Activated naive CD8-positive, alpha-beta T cell treated with anti-CD3 and anti-CD28 coated beads, Interleukin-2, amount 50 U/mL, for 24 hours (primary cell): ENCODE results near the gene CEACAM16.

Experiments
- ATAC-seq: fragments of 150-1000 bp; cut with Tn5 transposase; one replicate; pipeline ENCODE4 v1.10.0; 2021
- DNase-seq: peaks from one replicate; pipeline ENCODE4 v3.0.0; 2021
- H3K27ac Mint-ChIP-seq: one replicate; pipeline ENCODE4 v1.8.0; 2021; ENCODE audit warnings: mild to moderate bottlenecking, mixed read lengths
- H3K27me3 Mint-ChIP-seq: one replicate; pipeline ENCODE4 v1.8.0; 2021; ENCODE audit warnings: mixed read lengths
- H3K36me3 Mint-ChIP-seq: one replicate; pipeline ENCODE4 v1.8.0; 2021; ENCODE audit warnings: low read depth, mixed read lengths
- H3K4me1 Mint-ChIP-seq: one replicate; pipeline ENCODE4 v1.8.0; 2021; ENCODE audit warnings: mixed read lengths
- H3K4me3 Mint-ChIP-seq: one replicate; pipeline ENCODE4 v1.8.0; 2021; ENCODE audit warnings: mild to moderate bottlenecking, moderate library complexity, mixed read lengths
- H3K9me3 Mint-ChIP-seq: one replicate; pipeline ENCODE4 v1.8.0; 2021; ENCODE audit warnings: mixed read lengths

Gene CEACAM16

GRCh38 chr19:44685877-44686276 is 13.1 kb upstream of the CEACAM16 start:
- Mint-ChIP-seq H3K27ac (no peak overlapping the region), H3K27me3 (peaks cover 23% of the 10 kb centered on the region), H3K4me3 (no peak overlapping the region), H3K9me3 (no peaks in the 10 kb centered on the region), H3K36me3 (no peaks in the 10 kb centered on the region), H3K4me1 (peaks cover 33% of the 10 kb centered on the region)
- ATAC-seq (no peak), DNase-seq (no peak)

- Mint-ChIP-seq H3K36me3 (no peaks in the 10 kb centered on the region), H3K4me1 (peaks cover 40% of the 10 kb centered on the region), H3K4me3 (no peak overlapping the region), H3K27me3 (peaks cover 23% of the 10 kb centered on the region), H3K9me3 (no peaks in the 10 kb centered on the region), H3K27ac (no peak overlapping the region)
- no peak for DNase-seq
- ATAC-seq = no peak
Observed at GRCh38 chr19:44686896-44687295, 12.1 kb upstream of the CEACAM16 start.

- H3K9me3 Mint-ChIP-seq = no peaks in the 10 kb centered on the region
- H3K36me3 Mint-ChIP-seq = no peaks in the 10 kb centered on the region
- no peak overlapping the region for H3K4me3 Mint-ChIP-seq
- H3K27me3 Mint-ChIP-seq = peaks cover 23% of the 10 kb centered on the region
- no peak overlapping the region for H3K27ac Mint-ChIP-seq
- DNase-seq (no peak), ATAC-seq (no peak)
- peaks cover 50% of the 10 kb centered on the region for H3K4me1 Mint-ChIP-seq
Observed at GRCh38 chr19:44687888-44688287, 11.1 kb upstream of the CEACAM16 start.

DNA sequence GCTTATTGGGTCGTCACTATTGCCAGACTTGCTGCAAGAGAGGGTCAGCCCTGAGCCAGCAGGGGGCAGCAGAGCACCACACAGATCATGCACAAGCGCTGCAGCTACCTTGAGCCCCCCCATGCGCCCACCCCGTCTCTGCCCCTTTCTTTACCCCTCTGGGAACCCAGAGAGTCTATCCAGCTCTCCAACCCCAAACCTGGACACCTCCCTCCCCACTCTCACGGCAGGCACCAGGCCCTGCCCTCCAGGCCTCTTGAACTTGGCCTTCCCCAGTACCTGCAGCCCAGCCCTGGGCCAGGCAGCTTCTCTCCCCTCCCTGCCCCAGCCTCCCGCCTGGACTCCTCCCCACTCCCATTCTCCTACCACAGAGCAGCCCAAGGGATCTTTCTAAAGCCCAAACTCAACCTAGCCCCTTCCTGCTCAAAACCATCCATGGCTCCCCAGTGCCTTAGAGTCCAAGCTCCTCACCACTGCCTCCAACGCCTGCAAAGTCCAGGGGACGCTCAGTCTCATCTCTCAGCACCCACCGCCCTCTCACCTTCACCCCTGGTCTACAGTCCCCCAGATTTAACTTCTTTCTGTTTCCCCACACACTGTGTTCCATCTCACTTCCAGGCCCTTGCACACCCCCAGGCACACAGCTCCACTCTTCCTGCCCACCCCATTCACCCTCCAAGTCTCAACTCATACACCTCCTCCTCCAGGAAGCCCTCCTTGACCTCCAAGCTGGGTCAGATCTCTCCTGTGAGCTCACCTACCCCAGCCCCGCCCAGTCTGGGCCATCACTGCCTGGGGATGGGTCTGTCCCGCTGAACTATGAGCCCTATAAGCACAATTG is 9.4 kb upstream of the CEACAM16 start:
- Mint-ChIP-seq H3K27me3 (peaks cover 20% of the 10 kb centered on the region), H3K27ac (no peak overlapping the region), H3K9me3 (no peaks in the 10 kb centered on the region), H3K36me3 (no peaks in the 10 kb centered on the region), H3K4me1 (peaks cover 56% of the 10 kb centered on the region), H3K4me3 (no peak overlapping the region)
- peak; percentile 86 for DNase-seq
- peak; percentile 18 for ATAC-seq

GRCh38 chr19:44690131-44690440 is 8.9 kb upstream of the CEACAM16 start:
- DNase-seq (no peak), ATAC-seq (no peak)
- H3K27ac Mint-ChIP-seq = no peak overlapping the region
- peaks cover 51% of the 10 kb centered on the region for H3K4me1 Mint-ChIP-seq
- no peak overlapping the region for H3K4me3 Mint-ChIP-seq
- H3K36me3 Mint-ChIP-seq = no peaks in the 10 kb centered on the region
- no peaks in the 10 kb centered on the region for H3K9me3 Mint-ChIP-seq
- peaks cover 18% of the 10 kb centered on the region for H3K27me3 Mint-ChIP-seq

DNA sequence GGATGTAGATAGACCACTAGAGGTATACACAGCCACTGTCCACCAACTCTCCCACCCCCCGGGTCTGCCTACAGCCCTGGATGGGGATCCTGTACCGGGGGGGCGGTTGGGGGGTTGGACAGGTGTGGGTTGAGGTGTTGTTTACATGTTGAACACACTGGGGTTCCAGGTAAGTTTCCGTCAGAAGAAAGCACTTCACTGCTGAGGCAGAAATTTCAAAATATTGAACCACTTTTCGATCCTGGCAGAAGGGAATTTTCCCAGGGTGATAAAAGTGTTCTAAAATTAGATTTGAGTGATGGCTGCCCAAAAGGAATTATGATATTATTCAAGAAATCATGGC is 6.6 kb upstream of the CEACAM16 start:
- ATAC-seq = peak; percentile 21
- Mint-ChIP-seq H3K4me3 (peak overlapping the region; percentile 44), H3K36me3 (no peaks in the 10 kb centered on the region), H3K9me3 (no peaks in the 10 kb centered on the region), H3K27ac (peak overlapping the region; percentile 48), H3K4me1 (peaks cover 38% of the 10 kb centered on the region), H3K27me3 (peaks cover 16% of the 10 kb centered on the region)
- DNase-seq = no peak

DNA sequence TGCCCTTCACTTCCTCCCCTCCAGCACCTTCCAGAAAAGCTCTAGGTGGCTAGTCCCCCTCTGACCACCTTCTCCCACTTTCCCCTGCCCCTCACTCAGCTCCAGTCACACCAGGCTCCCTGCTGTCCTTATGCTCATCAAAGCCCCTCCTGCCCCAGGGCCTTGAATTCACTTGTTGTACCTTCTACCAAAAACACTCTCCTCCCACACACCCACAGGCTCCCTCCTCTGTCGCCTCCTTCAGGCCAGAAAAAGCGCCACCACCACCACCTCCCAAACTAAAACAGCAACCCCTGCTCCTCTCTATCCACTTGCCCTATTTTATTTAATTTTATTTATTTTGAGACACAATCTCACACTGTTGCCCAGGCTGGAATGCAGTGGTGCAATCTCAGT is 4.8 kb upstream of the CEACAM16 start:
- H3K9me3 Mint-ChIP-seq = no peaks in the 10 kb centered on the region
- peaks cover 7% of the 10 kb centered on the region for H3K27me3 Mint-ChIP-seq
- DNase-seq (peak; percentile 35), ATAC-seq (no peak)
- H3K36me3 Mint-ChIP-seq = no peaks in the 10 kb centered on the region
- H3K4me3 Mint-ChIP-seq = no peak overlapping the region
- H3K4me1 Mint-ChIP-seq = peaks cover 36% of the 10 kb centered on the region
- peak overlapping the region; percentile 3 for H3K27ac Mint-ChIP-seq

DNA sequence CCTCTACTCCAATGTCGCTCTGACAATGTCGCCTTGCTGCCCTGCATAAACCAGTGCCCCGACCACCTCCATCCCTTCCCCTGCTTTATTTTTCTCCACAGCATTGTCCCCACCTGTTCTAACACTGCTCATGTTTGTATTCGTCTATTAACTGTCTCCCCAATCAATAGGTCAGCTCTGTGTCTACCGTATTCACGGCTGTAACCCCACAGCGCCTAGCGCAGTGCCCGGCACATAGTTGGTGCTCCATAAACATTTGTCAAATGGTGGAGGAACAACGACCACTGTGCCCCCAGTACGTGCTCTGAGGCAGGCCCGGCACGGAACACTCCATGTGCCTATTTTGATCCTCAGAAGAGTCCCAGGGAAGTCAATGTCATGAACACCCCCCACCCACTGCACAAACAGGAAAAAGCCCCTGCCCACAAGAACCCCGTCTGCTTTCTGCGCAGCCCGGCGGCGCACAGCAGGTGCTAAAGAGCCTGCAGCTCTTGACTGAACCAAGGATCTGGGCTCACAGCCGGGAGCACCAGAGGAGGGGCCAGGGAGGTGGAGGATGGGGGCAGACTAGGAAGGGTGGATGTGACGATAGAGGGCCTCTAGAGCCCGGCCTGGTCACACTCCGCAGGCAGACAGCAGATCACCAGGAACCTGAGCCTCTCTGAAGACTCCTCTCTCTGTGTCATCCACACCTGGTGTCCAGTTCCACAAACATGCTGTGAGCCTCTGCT is 1.8 kb upstream of the CEACAM16 start:
- ATAC-seq = no peak
- H3K4me1 Mint-ChIP-seq = peaks cover 19% of the 10 kb centered on the region
- peaks cover 6% of the 10 kb centered on the region for H3K27me3 Mint-ChIP-seq
- H3K27ac Mint-ChIP-seq = peak overlapping the region; percentile 10
- DNase-seq = no peak
- no peaks in the 10 kb centered on the region for H3K36me3 Mint-ChIP-seq
- no peak overlapping the region for H3K4me3 Mint-ChIP-seq
- H3K9me3 Mint-ChIP-seq = no peaks in the 10 kb centered on the region

- Mint-ChIP-seq H3K27ac (no peak overlapping the region), H3K27me3 (peaks cover 6% of the 10 kb centered on the region), H3K9me3 (no peaks in the 10 kb centered on the region), H3K36me3 (no peaks in the 10 kb centered on the region), H3K4me3 (no peak overlapping the region), H3K4me1 (peaks cover 13% of the 10 kb centered on the region)
- DNase-seq (no peak), ATAC-seq (no peak)
Observed at GRCh38 chr19:44697670-44698034, 1.3 kb upstream of the CEACAM16 start.

GRCh38 chr19:44700547-44700946 is 1.6 kb downstream of the CEACAM16 start:
- no peaks in the 10 kb centered on the region for H3K9me3 Mint-ChIP-seq
- H3K4me3 Mint-ChIP-seq = no peak overlapping the region
- H3K27ac Mint-ChIP-seq = no peak overlapping the region
- H3K36me3 Mint-ChIP-seq = no peaks in the 10 kb centered on the region
- no peaks in the 10 kb centered on the region for H3K4me1 Mint-ChIP-seq
- DNase-seq = no peak
- no peak for ATAC-seq
- H3K27me3 Mint-ChIP-seq = peaks cover 8% of the 10 kb centered on the region

DNA sequence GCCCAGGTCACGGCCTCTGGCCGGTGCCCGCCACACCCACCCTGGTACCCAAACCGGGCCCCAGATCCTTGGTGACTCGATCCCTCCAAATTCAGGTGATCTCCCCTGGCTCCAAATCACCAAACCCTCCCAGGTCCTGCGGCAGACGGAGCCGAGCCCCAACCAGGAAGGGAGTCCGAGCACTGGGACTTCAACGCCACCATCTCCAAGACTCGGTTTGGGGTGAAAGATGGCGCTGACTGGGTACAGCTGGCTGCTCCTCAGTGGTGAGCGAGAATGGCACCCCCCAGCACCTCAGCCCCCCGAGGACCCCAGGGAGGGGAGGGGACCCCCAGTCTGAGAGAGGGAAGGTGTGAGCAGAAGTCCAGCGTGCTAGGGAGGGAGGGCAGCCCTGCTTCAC is 2.3 kb downstream of the CEACAM16 start:
- Mint-ChIP-seq H3K9me3 (no peaks in the 10 kb centered on the region), H3K4me3 (no peak overlapping the region), H3K27ac (no peak overlapping the region), H3K27me3 (peaks cover 8% of the 10 kb centered on the region), H3K4me1 (no peaks in the 10 kb centered on the region), H3K36me3 (no peaks in the 10 kb centered on the region)
- ATAC-seq = no peak
- no peak for DNase-seq

- ATAC-seq (no peak), DNase-seq (no peak)
- Mint-ChIP-seq H3K4me3 (no peak overlapping the region), H3K36me3 (no peaks in the 10 kb centered on the region), H3K27me3 (peaks cover 2% of the 10 kb centered on the region), H3K9me3 (no peaks in the 10 kb centered on the region), H3K4me1 (no peaks in the 10 kb centered on the region), H3K27ac (no peak overlapping the region)
Observed at GRCh38 chr19:44702551-44703176, 3.7 kb downstream of the CEACAM16 start.

GRCh38 chr19:44703336-44704078 is 4.6 kb downstream of the CEACAM16 start:
- Mint-ChIP-seq H3K27me3 (peaks cover 2% of the 10 kb centered on the region), H3K36me3 (no peaks in the 10 kb centered on the region), H3K4me1 (no peaks in the 10 kb centered on the region), H3K9me3 (no peaks in the 10 kb centered on the region), H3K27ac (no peak overlapping the region), H3K4me3 (no peak overlapping the region)
- DNase-seq = no peak
- no peak for ATAC-seq

GRCh38 chr19:44704982-44705381 is 6.0 kb downstream of the CEACAM16 start:
- Mint-ChIP-seq H3K4me1 (no peaks in the 10 kb centered on the region), H3K36me3 (no peaks in the 10 kb centered on the region), H3K9me3 (no peaks in the 10 kb centered on the region), H3K27ac (no peak overlapping the region), H3K4me3 (no peak overlapping the region), H3K27me3 (peaks cover 2% of the 10 kb centered on the region)
- no peak for ATAC-seq
- no peak for DNase-seq
